GM12864 (cell line): ENCODE measurements around the gene DDX1.

ENCODE experiments used
- DNase-seq: peaks from one replicate; pipeline ENCODE4 v3.0.0-alpha.2; 2011; ENCODE audit warnings: low read depth
- H3K4me3 ChIP-seq: 2 replicates; pipeline ENCODE4 v1.5.1; 2011; ENCODE audit warnings: mild to moderate bottlenecking, low read depth, low read length, control low read depth
- CTCF ChIP-seq: IDR thresholded peaks from 2 replicates; pipeline ENCODE4 v1.5.1; 2011; ENCODE audit warnings: low read depth, mild to moderate bottlenecking, moderate library complexity, low read length, control low read depth, inconsistent platforms; ENCODE audit errors: missing control alignments

DDX1 gene

GRCh38 chr2:15665067-15665942 is 73.6 kb downstream of the DDX1 start:
- no peak for TF ChIP-seq CTCF
- no peak for DNase-seq

DNA sequence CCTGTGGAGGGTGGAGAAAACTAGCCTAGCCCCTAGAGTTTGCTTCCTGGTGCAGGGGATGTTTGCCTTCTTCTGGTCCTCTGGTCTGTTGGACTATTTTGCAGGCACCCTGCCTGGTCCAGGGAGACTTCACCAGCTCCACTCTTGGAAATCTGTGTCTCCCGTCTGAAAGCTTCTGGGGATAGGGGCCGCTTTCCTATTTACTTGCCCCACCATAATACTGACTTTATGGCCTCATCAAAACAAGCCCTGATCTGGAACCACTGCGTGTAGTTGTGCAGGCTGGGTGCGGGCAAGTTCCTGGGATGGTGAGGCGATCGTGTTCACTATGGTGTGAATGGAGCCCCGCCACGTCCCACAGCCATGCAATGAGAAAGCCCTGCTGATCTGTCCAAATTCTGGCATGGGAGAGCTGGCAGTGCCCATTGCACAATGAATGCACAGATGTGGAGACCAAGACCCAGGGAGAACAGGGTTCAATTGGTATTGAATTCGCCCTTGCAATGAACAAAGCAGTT is 74.3 kb downstream of the DDX1 start:
- H3K4me3 ChIP-seq, result no peak overlapping the region
- DNase-seq, result no peak
- no peak for TF ChIP-seq CTCF

More at GRCh38 chr2:15665067-15665942, 73.6 kb downstream of the DDX1 start:
- H3K4me3 ChIP-seq, result no peak overlapping the region

GRCh38 chr2:15666861-15667808 is 75.5 kb downstream of the DDX1 start:
- no peak for TF ChIP-seq CTCF
- DNase-seq, result no peak
- H3K4me3 ChIP-seq, result no peak overlapping the region

- no peak overlapping the region for H3K4me3 ChIP-seq
- no peak for DNase-seq
- TF ChIP-seq CTCF, result no peak
Observed at GRCh38 chr2:15667809-15668556, 76.3 kb downstream of the DDX1 start.

- H3K4me3 ChIP-seq, result no peak overlapping the region
- no peak for TF ChIP-seq CTCF
- no peak for DNase-seq
Observed at GRCh38 chr2:15668611-15669305, 77.1 kb downstream of the DDX1 start.
